Activated CD4-positive, alpha-beta T cell treated with anti-CD3 and anti-CD28 coated beads, Interleukin-10, Interleukin-2, amounts not matched to agents 100 ng/mL and 50 ng/mL, durations not matched to agents 16 hours and 8 hours (primary cell): ENCODE measurements around the gene HOXC6.
"Not testable (repeated sequence)": the region's sequence is repeated elsewhere in the genome, so short reads cannot be mapped to it uniquely, and the experiment has no call there.

ENCODE experiments used
- DNase-seq: peaks from one replicate; pipeline ENCODE4 v3.0.0-alpha.2; 2020

The HOXC6 gene

DNA sequence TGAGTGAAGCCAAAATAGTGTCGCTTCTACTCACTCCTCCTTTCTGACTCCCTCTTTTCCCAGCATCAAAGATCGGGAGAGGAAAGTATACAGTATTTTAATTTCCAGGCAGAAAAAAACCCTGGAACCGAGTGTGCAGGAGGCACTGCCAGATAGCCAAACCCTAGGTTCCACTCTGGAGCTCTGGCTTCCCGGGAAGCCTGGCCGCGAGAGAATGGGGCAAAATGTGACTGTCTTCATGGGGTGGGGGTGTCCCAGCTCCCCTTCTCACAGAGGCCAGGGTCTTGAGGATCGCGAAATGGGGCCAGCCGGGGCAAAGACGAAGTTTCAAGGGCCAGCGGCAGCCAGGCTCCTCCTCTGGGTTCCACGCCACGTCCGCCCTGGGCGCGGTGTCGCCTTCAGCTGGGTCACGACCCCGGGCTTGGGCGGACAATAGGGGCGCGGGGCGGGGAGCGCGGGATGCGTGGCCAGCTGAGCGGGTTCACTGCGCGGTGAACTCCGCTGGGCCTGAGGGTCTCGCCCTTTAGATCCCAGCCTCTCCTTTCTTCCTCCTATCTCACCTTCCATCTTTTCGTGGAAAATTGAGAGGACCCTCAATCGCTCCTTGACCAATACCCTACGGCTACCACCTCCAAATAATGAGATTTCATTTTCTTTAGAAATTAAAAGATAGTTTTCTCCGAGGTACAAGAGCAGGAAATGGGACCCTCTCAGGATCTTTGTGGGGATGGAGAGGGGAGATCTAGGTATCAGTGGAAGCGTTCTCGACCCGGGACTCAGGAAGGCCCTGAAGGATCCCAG is 32.1 kb downstream of the HOXC6 start:
- DNase-seq = no peak

DNA sequence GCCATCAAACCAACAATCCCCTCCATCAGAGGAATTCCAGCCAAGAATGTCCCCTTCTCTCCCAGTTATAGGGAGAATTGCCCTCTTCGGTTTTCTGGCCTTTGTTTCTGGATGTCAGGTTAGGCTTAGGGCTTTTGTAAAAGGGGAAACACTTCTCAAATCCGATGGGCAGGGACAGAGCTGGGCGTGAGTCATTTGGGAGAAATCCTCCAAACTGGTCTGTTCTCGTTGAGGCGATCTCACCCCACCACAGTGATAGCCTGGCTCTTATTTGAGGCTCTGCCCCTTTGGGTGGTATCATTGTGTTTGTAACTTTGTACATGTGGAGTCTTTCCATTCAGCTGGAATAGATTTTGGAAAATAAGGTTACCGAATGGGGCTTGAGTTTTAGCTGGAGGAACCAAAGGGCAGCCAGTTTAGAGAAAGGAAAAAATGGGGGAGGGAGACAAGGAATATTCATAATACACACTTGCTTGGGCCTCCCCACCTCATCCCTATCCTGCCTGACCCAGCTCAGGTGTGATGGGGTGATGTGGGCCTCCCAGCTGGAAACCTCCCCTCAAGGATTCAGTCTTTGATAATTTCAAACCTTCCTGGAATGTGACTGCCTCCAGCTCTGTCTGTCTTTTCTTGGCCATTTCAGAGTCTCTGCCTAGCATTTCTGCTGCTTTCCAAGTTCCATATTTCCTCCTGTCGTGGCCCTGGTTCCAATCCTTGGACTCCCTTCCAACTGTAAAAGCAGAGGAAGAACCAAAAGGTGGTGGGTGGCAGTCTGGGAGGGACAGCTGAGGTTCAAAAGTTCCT is 32.9 kb downstream of the HOXC6 start:
- DNase-seq = no peak

DNA sequence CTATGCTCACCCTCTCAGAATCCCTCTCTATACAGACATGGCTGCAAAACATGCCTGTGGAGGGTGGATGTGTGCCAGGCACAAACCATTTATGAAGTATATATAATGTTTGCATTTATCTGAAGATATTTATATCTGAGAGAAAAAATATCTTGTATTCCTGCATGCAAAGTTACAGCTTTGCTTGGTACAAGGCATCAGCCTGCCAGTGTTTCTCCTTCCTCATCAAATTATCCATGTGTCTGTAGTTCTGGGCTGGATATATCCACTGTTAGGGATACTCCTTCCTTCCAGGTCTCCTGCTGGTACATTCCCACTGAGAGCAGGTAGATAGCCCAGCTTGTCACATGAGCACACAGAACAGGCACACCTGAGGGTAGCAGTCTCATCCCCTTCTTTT is 37.4 kb downstream of the HOXC6 start:
- DNase-seq = no peak

DNA sequence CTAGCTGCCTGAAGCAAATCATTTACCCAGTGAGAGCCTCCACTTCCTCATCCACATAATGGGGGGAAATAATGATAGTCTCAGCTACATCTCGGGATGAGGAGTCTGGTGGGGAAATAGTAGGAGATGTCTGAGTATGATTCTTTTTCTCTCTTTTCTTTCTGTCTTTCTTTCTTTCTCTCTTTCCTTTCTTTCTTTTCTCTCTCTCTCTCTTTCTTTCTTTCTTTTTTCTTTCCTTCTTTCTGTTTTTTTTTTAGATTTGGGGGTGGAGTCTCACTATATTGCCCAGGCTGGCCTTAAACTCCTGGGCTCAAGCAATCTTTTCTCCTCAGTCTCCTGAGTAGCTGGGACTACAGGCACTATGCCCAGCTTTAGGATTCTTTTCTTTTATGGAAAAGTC is 38.2 kb downstream of the HOXC6 start:
- DNase-seq = no peak

DNA sequence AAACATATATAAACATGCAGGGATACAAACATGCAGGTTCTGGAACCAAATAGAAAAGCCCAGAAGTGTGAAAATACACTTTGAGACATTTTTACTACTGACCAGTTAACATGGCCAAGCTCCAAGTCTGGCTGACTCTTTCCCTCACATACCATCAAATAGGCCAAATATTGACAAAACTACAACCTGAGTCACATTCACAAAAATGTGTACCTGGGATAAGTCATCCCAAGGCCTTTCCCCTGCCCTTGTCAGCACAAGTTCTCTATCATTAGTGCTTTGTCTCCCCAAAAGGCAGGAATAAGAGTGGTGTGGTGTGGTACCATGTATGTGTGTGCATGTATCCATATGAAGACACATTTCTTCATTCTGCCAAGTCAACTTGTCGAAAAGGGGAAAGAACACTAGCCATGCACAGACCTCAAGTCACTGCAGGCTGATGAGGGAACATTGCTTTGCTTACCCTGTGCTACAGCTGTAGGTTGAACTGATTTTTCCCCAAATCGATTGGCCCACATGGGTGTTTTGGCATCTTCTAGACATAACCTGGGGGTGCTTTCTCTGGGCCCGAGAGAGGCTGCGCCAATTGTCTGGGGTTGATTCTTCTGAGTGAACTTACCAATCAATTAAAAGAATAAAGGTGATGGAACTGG is 40.3 kb downstream of the HOXC6 start:
- no peak for DNase-seq

DNA sequence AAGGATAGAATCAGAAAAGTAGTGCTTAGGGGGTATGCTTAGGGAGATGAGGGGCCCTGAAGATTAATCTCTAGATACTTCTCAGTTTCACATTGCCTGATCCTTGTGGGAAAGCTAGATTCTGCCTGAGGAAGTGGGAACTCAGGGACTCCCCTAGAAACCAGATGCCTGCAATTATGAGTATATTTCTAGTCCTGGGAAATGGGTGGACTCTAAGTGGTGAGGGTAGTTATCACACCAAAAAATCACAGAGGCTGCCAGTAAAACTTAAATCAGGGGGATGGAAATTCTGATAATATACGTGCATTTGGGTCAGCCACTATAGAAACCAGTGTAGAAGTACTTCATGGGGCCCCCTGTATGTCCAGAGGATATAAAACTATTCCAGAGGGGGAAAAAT is 43.7 kb downstream of the HOXC6 start:
- no peak for DNase-seq

DNA sequence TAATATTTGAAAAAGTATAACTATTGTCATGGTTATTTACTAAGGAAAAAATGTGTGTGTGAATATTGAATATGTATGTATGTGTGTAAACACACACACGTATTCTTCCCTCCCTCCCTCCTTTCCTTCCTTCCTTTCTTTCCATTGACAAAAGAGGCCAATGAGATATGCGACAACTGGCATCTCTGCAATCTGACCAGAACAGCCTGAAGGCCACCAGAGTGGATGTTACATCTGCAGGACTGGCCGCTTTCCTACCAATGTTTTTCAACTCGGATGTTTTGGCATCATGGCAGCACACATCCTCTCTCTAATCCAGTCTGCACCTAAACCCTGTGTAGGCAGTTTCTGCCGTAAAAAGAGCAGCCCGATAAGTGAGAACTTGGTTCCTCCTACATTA is 46.1 kb downstream of the HOXC6 start:
- no peak for DNase-seq

DNA sequence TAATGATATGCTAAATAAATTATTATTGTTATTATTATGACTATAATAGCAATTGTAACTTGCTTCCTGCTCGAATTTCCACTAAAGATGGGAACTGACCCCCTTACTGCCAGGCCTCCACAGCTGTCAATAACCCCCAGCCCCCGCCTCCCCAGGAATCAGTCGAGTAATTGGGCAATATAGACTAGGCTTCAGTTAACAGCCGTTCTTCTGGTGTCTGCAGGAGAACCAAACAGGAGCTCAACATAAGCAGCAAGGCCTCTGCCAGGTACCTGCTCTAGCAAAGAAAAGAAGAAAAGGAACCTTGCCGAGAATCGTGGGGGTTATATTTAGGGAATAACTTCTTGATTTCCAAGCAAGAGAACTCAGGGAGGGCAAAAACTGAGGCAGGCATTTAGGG is 47.2 kb downstream of the HOXC6 start:
- DNase-seq = no peak

DNA sequence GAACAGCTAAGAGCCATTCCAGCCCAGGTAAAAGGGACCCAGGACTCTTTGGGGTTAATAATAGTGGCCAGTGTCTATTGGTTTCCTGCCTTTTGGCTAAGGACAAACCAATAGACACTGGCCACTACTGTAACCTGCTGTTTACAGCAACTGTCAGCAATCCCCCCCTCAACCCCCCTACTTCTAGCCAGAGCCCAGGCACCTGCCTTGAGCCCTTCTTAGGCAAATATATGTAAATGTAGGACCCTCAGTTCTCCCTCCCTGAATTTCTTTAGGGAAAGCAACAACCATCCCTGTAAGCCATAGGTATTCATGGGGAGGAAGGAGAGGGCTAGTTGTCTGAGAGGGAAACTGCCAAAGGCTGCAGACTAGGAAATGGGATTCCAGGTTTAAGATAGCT is 47.7 kb downstream of the HOXC6 start:
- DNase-seq = no peak

DNA sequence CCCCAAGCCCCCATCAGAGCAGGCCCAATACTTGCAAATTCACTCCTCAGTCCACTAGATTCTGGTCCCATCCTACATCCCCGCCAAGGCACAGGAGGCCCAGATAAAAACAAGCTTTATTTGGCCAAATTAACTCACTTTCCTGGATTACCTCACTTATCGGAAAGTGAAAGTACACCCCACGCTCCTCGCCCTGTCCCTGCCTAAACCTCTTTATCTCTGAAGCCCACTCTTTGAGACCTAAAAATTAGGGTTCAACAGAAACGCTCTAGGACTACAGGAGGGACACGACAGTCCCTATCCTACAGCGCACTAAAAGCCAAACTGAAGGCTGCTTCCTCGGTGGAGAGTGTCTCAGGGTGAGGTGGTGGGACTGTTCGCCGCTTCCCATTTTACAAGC is 49.6 kb downstream of the HOXC6 start:
- not testable (repeated sequence) for DNase-seq

DNA sequence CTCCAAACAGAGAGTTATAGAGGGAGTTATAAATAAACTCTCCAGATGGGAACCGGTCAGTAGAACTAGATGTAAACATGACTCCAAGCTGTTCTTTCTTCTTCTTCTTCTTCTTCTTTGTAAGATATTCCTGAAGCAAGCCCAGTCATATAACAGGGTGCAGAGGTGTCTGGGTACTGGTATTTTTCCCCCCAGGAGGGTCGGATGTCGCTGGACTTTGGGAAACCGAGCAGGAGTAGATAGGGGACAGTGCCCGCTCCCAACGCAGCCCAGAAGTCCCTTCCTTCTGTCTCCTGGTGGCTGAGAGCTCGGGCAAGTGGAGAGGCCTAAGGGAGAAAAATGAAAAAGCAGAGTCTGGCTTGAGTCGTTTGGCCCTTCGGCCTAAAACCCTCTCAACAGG is 50.9 kb downstream of the HOXC6 start:
- not testable (repeated sequence) for DNase-seq
